GM19025 (cell line): ENCODE results near the gene MLXIP.

Source experiments
- ATAC-seq: cut with Tn5 transposase; IDR thresholded peaks from one replicate; pipeline ENCODE4 v1.9.1; 2021; ENCODE audit warnings: mild to moderate bottlenecking, low read depth, moderate library complexity; ENCODE audit not compliant: unreplicated experiment

The MLXIP gene

GRCh38 chr12:122123051-122123760 is 44.6 kb downstream of the MLXIP start:
- no peak for ATAC-seq

- no peak for ATAC-seq
Observed at GRCh38 chr12:122123761-122124145, 45.2 kb downstream of the MLXIP start.

- ATAC-seq: no peak
Observed at GRCh38 chr12:122124370-122124769, 45.8 kb downstream of the MLXIP start.

GRCh38 chr12:122125452-122126341 is 47.1 kb downstream of the MLXIP start:
- ATAC-seq: no peak

GRCh38 chr12:122126342-122126635 is 47.7 kb downstream of the MLXIP start:
- no peak for ATAC-seq

- no peak for ATAC-seq
Observed at GRCh38 chr12:122126713-122127597, 48.4 kb downstream of the MLXIP start.

- no peak for ATAC-seq
Observed at GRCh38 chr12:122127839-122128238, 49.3 kb downstream of the MLXIP start.

GRCh38 chr12:122128481-122128880 is 49.9 kb downstream of the MLXIP start:
- no peak for ATAC-seq

- ATAC-seq: no peak
Observed at GRCh38 chr12:122129131-122129530, 50.6 kb downstream of the MLXIP start.

GRCh38 chr12:122130150-122130549 is 51.6 kb downstream of the MLXIP start:
- ATAC-seq: no peak

- ATAC-seq: no peak
Observed at GRCh38 chr12:122133192-122133950, 54.8 kb downstream of the MLXIP start.

- no peak for ATAC-seq
Observed at GRCh38 chr12:122135437-122136031, 57.0 kb downstream of the MLXIP start.

GRCh38 chr12:122137229-122137628 is 58.7 kb downstream of the MLXIP start:
- ATAC-seq: no peak

GRCh38 chr12:122137681-122138080 is 59.1 kb downstream of the MLXIP start:
- ATAC-seq: no peak

GRCh38 chr12:122138181-122138580 is 59.6 kb downstream of the MLXIP start:
- ATAC-seq: no peak

GRCh38 chr12:122138616-122139015 is 60.1 kb downstream of the MLXIP start:
- no peak for ATAC-seq

- ATAC-seq: no peak
Observed at GRCh38 chr12:122139266-122139665, 60.7 kb downstream of the MLXIP start.

- no peak for ATAC-seq
Observed at GRCh38 chr12:122139941-122140340, 61.4 kb downstream of the MLXIP start.

- ATAC-seq: no peak
Observed at GRCh38 chr12:122140467-122141257, 62.1 kb downstream of the MLXIP start.
